K562 (cell line): ENCODE data around the gene IFNGR1. TPM values are rescaled to one million over a fixed set of nuclear protein-coding genes. Genes with fewer than 3 reads are reported as not detected.

Experiments used
- E2F8 ChIP-seq: fragments of 450-650 bp; IDR thresholded peaks from 2 replicates; pipeline ENCODE4 v1.7.1; 2018; ENCODE audit warnings: mild to moderate bottlenecking, low read depth; ENCODE audit not compliant: partially characterized antibody
- GABPB1 ChIP-seq: sonication (generic); formaldehyde crosslinking; IDR thresholded peaks from 2 replicates; pipeline ENCODE4 v1.8.0; 2022; ENCODE audit warnings: mild to moderate bottlenecking, missing genetic modification reagents
- HES1 ChIP-seq: fragments of 450-650 bp; IDR thresholded peaks from 2 replicates; pipeline ENCODE4 v1.6.1; 2016; ENCODE audit warnings: low read depth, mild to moderate bottlenecking, moderate library complexity
- HSF4 ChIP-seq: fragments of 250-450 bp; sonication (Bioruptor Pico); IDR thresholded peaks from 2 replicates; pipeline ENCODE4 v2.1.2; 2022; ENCODE audit warnings: mild to moderate bottlenecking, moderate library complexity, borderline replicate concordance
- L3MBTL2 ChIP-seq: fragments of 450-650 bp; IDR thresholded peaks from 2 replicates; pipeline ENCODE4 v1.6.1; 2016; ENCODE audit warnings: mild to moderate bottlenecking, moderate library complexity
- MLLT1 ChIP-seq, 2 experiments: fragments of 450-650 bp; IDR thresholded peaks; 2 replicates each; pipeline ENCODE4 v1.6.1; 2016
- RREB1 ChIP-seq: fragments of 250-450 bp; sonication (Bioruptor Pico); IDR thresholded peaks from 2 replicates; pipeline ENCODE4 v1.4.0; 2020
- ZNF24 ChIP-seq: fragments of 450-650 bp; IDR thresholded peaks from 2 replicates; pipeline ENCODE4 v1.6.1; 2016
- ZNF263 ChIP-seq: sonication (generic); formaldehyde crosslinking; IDR thresholded peaks from 2 replicates; pipeline ENCODE4 v1.8.0; 2022; ENCODE audit warnings: mild to moderate bottlenecking, missing genetic modification reagents, borderline replicate concordance
- ZNF79 ChIP-seq: fragments of 250-450 bp; sonication (Bioruptor Pico); IDR thresholded peaks from 2 replicates; pipeline ENCODE4 v1.4.0; 2020; ENCODE audit warnings: low read depth, mild to moderate bottlenecking, moderate library complexity
- polyA plus RNA-seq, 8 experiments: library from polyadenylated mRNA; depleted of rRNA in 4 of 8; stranded (reverse) in 5 of 8; unstranded in 3 of 8; fragments of >200 nt; fragmentation: Nextera tagmentation in 2 of 8; fragmentation: Illumina TruSeq in 1 of 8; extraction: Ambion mirVana in 2 of 8; extraction: Trizol in 1 of 8; gene quantifications; 2 replicates each; pipeline versions ENCODE4 v1.2.1 to v1.2.3, GENCODE V29; 2011 to 2014; ENCODE audit warnings: inconsistent platforms in 1 of 8, missing spikeins in 1 of 8
- total RNA-seq, 7 experiments: library from RNA; depleted of rRNA in 6 of 7; stranded (reverse); fragments of >200 nt in 6 of 7; fragmentation: Illumina TruSeq in 2 of 7; extraction: Trizol in 2 of 7; gene quantifications; 2 replicates each; pipeline versions ENCODE4 v1.2.1 to v1.2.3, GENCODE V29; 2011 to 2021; ENCODE audit warnings: low replicate concordance in 1 of 7

IFNGR1 gene
- total and polyA plus RNA-seq, 9 of the 15 experiments (the other 6 are each of a cell fraction or from before 2014, with no cell fraction given) = 14.7 to 47.0 (median 26.7) TPM

GRCh38 chr6:137224799-137225198 lies 5.6 kb upstream of the IFNGR1 start (continued):
- TF ChIP-seq HES1 (no peak), L3MBTL2 (peak; percentile 73), HSF4 (no peak), ZNF24 (peak; percentile 12; the same call in 1 of the 2 replicates), RREB1 (CRISPR knock-in tag) (no peak), ZNF79 (CRISPR knock-in tag) (no peak), GABPB1 (no peak), MLLT1 (IDR thresholded peaks at IDR 0.05) (no peak), ZNF263 (no peak), E2F8 (no peak)
